GM21447 (cell line): ENCODE data around the gene NMNAT3.

Experiments used
- ATAC-seq: cut with Tn5 transposase; IDR thresholded peaks from one replicate; pipeline ENCODE4 v1.9.1; 2021; ENCODE audit not compliant: unreplicated experiment

The NMNAT3 gene

GRCh38 chr3:139677388-139678155, at the start of gene NMNAT3:
Gene NMNAT3 (minus strand): TSS chr3:139677972. CDS start chr3:139627724, 50,248 bp downstream.
- ATAC-seq = peak; percentile 97

GRCh38 chr3:139721370-139721769, 43.6 kb upstream of the NMNAT3 start:
- ATAC-seq = no peak

DNA sequence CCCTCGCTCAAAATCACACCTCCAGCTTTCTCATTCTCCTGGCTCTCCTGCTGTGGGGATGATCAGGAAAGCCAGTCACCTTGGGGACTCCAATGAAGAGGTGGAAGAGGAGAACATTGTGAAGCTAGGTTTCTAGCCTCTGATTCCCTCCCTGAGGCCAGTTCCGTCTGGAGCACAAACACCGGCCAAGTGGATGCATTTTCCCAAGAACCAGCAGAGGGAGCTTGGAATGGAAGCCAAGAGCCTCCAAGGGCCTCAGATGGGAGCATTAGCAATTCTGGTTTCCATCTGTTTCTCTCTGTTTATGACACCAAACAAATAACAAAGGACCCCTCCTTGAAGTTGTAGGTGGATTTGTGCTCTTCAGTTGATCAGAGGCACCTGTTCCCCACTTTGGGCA, 40.6 kb upstream of the NMNAT3 start:
- no peak for ATAC-seq

DNA sequence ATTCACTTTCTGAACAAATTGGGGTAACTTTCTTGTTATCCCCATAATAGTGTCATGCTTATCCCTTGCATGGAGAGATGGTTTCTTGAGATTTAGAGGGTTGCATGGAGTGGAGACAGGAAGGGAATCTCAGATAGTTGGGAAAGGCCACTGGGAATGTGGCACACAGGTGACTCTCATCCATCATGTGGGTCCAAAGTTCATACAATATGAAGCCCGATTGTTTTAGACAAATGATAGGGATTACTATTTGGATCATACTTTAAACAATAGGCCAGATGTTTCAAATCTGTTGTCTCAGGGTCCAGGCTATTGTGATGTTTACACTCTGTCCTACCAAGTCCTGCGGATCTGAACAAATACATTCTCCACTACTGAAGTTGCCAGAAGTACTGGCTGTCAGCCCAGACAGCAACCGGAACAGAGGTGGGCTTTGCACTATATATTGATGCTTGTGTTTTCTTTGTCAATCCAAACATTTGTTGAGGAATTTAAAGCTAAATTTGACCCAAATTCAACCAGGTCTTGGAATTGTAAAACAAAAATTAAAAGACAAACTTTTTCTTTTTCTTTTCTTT, 39.2 kb upstream of the NMNAT3 start:
- ATAC-seq = no peak

DNA sequence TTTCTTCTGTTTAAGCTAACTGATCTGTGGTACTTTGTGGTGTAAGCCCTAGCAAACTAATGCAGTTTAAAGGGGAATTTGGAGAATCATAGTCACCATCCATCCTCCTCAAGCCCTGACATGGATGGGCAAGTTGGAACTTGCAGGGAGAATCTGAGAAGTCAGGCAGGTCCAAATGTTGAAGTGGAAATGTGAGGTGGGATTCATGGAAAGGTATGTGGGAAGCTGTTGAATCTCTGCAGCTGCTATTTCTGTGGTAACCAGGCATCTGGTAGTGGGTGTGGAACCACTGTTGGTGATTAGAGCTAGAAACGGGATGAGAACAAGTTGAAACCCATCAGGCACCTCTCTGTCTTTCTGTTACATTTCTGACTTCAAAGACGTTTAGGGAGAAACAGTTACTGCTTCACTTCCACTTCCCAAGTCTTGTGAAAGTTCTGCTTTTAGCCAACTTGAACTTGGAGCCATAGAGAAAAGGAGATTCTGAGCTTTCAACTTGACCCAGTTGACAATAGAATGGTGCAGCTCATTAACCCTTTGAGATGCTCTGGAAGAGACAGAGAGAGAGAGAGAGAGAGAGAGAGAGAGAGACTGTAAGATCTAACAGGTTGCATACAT, 38.1 kb upstream of the NMNAT3 start:
- no peak for ATAC-seq

GRCh38 chr3:139715166-139715565, 37.4 kb upstream of the NMNAT3 start:
- ATAC-seq = no peak

DNA sequence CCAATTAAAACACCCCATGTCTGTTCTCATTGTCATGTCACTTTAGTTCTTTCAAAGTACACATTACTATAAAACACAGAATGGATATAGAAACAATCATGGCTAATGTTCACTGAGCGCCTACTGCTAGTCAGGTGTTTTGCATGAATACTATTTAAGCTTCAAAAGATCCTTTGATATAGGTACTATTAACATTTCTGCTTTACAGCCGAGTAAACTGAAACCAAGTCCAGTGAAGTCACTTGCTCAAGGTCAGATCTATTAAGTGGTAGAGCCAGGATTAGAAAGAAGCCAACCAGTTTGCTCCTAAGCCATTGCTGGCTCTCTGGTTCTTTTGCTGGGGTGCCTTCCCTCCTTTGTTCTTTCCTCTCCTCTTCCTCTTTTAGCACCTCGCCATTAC, 32.4 kb upstream of the NMNAT3 start:
- no peak for ATAC-seq

DNA sequence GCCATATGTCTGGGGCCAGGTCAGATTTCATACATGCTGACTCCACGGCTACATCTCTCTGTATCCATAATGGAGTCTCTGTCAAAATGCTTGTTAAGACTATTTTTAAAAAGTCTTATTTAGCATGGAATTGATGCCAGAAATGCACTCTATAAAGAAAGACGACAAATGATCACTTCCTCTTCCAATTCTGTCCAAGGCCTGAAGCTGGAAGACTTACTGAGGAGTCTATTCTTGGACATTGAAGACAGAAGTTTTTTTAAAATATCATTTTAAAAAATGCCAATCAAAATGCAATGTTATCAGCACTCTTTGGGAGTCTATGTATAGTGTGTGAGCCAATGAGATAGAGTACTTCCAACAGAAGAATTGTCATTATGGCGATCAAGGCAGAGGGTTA, 27.9 kb upstream of the NMNAT3 start:
- no peak for ATAC-seq

DNA sequence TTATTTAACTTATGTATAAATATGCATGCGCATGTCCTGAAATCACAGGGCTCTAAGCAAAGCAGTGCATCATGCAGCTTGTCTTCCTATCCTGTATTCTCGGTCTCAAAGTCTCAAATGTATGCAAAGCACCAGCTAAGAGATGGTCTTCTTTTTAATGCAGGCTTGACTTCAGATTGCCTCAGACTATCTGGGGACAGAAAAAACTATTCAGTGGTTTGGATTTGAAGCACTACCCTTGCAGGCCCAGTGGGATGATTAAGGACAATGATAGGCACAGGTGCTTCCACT, 18.5 kb upstream of the NMNAT3 start:
- ATAC-seq = no peak

GRCh38 chr3:139695426-139696313, 17.9 kb upstream of the NMNAT3 start:
- no peak for ATAC-seq

GRCh38 chr3:139695007-139695406, 17.2 kb upstream of the NMNAT3 start:
- ATAC-seq = no peak

DNA sequence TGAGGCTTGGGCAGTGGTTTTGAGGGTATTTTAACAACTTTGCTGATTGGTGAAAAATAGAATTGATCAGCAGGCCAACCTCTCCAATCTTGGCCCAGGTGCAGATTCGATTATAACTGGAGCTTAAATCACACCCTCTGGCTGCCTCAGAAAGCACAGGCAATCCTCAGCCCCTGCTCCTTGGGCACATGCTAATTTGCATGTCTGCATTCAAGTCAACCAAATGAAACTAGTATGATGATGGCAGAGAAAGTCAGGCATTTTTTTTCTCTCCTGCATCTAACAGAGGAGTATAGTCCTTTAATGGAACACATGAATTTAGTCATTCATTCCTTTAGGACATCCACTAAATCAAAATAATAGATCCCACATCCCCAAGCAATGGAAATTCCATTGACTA, 16.8 kb upstream of the NMNAT3 start:
- ATAC-seq = no peak

DNA sequence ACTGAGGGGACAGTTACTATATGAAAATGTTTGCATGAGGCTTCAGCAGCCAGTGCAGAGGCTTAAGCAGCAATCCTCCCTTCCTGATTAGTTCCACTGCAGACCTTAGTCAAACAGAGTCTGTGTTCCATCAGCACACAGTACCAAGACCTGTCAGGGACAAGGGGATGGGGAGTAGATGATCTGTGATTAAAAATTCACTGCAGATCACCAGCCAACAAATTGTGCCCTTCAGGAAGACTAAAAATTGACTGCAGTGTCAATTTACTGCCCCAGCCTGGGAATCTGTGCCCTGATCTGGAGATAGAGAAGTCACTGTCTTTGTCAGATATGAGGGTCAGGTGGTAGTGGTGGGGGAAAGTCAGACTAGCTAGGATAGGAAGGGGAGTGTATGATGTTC, 13.8 kb upstream of the NMNAT3 start:
- no peak for ATAC-seq

DNA sequence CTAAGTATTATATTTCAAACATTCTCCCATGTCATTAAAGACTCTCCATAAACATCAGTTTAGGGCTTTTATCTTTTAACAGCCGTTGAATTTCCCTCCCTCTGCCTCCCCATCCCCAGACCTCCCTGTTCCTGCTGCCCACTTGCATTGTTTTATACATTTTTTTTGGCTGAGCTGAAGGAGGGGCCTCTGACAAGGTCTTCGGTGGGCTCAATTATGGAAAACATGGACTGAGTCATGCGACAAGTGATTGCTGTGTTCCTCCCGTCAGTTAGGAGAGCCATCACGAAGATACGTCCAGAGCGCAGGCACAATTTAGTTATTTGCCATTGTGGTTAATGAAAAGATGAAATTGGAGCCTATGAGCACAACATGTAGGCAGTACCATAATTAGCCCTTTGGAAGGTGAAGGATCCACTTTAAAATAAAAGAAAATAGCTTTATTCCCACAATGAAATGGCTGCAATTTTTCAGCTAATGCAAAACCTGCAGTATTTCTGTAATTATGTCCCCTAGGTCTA, 12.0 kb upstream of the NMNAT3 start:
- no peak for ATAC-seq

- no peak for ATAC-seq
Observed at GRCh38 chr3:139689122-139689521, 11.3 kb upstream of the NMNAT3 start.

GRCh38 chr3:139687431-139687830, 9.7 kb upstream of the NMNAT3 start:
- no peak for ATAC-seq

DNA sequence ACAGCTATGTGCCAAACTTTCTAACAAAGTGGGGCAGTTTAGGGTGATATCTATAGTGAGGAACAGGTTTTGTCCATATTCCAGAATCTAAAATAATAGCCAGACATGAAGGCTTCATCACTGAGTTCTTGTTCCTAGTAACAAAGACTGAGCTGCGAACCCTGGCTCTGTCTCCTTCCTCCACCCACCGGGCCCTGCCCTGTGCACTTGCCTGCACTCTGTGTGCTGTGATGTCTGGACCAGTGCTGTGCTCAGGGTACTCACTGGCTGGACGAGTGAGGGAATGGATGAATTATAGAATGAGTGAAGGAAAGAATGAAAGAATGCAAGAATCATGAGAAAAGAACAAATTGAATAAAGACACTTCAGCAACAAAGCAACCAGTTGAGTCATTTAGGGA, 8.9 kb upstream of the NMNAT3 start:
- no peak for ATAC-seq

- ATAC-seq = no peak
Observed at GRCh38 chr3:139686206-139686605, 8.4 kb upstream of the NMNAT3 start.

DNA sequence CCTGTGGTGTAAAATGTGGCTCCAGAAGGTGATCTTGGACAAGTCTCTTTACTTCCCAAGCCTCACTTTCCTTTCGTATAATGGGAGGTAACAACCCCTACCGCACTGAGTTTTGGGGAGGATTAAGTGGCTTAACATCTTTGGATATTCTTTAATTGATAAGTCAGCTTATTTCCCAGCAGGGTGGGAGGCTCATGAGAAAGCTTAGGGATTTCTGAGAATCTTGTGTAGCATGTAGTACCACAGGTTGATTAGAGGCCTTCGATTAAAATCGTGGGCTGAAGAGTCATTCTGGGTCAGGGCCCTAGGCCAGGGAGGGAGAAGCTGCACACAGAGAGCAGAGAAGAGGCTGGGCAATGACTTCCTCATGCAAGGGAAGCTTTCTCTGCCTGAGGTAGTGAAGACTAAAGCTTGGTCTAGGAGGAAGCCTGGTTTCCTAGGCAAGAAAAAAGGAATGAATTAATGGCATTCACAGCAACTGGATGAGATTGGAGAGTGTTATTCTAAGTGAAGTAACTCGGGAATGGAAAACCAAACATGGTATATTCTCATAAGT, 1.5 kb upstream of the NMNAT3 start:
- no peak for ATAC-seq

- ATAC-seq = peak; percentile 5
Observed at GRCh38 chr3:139676632-139677387, 962 bp downstream of the NMNAT3 start.
